CD4-positive, alpha-beta T cell treated with Interleukin-21 for 1 hour (primary cell): ENCODE data around the gene ADGRB3.
"Not testable (repeated sequence)": the region's sequence is repeated elsewhere in the genome, so short reads cannot be mapped to it uniquely, and the experiment has no call there.

Experiments used
- DNase-seq: peaks from one replicate; pipeline ENCODE4 v3.0.0-alpha.2; 2020

ADGRB3 gene

GRCh38 chr6:68650142-68650541 lies 15.1 kb downstream of the ADGRB3 start:
- no peak for DNase-seq

- no peak for DNase-seq
Observed at GRCh38 chr6:68651011-68651985, 16.2 kb downstream of the ADGRB3 start.

- DNase-seq: no peak
Observed at GRCh38 chr6:68652117-68652536, 17.0 kb downstream of the ADGRB3 start.

- no peak for DNase-seq
Observed at GRCh38 chr6:68653074-68653705, 18.1 kb downstream of the ADGRB3 start.

GRCh38 chr6:68653706-68654089 lies 18.6 kb downstream of the ADGRB3 start:
- no peak for DNase-seq

- no peak for DNase-seq
Observed at GRCh38 chr6:68654134-68654533, 19.1 kb downstream of the ADGRB3 start.

GRCh38 chr6:68655028-68655427 lies 19.9 kb downstream of the ADGRB3 start:
- no peak for DNase-seq

GRCh38 chr6:68657374-68658139 lies 22.5 kb downstream of the ADGRB3 start:
- no peak for DNase-seq

- no peak for DNase-seq
Observed at GRCh38 chr6:68658338-68658737, 23.3 kb downstream of the ADGRB3 start.

- DNase-seq: no peak
Observed at GRCh38 chr6:68673255-68673654, 38.2 kb downstream of the ADGRB3 start.

GRCh38 chr6:68675548-68675947 lies 40.5 kb downstream of the ADGRB3 start:
- DNase-seq: no peak

- not testable (repeated sequence) for DNase-seq
Observed at GRCh38 chr6:68676094-68676493, 41.0 kb downstream of the ADGRB3 start.

GRCh38 chr6:68677058-68677457 lies 42.0 kb downstream of the ADGRB3 start:
- no peak for DNase-seq

GRCh38 chr6:68679399-68679798 lies 44.3 kb downstream of the ADGRB3 start:
- no peak for DNase-seq

GRCh38 chr6:68680264-68680663 lies 45.2 kb downstream of the ADGRB3 start:
- no peak for DNase-seq

- DNase-seq: no peak
Observed at GRCh38 chr6:68689910-68690309, 54.8 kb downstream of the ADGRB3 start.

GRCh38 chr6:68691120-68691519 lies 56.0 kb downstream of the ADGRB3 start:
- DNase-seq: no peak

- DNase-seq: no peak
Observed at GRCh38 chr6:68693271-68693670, 58.2 kb downstream of the ADGRB3 start.

- DNase-seq: no peak
Observed at GRCh38 chr6:68695403-68695802, 60.3 kb downstream of the ADGRB3 start.

GRCh38 chr6:68695838-68696237 lies 60.8 kb downstream of the ADGRB3 start:
- no peak for DNase-seq

GRCh38 chr6:68697394-68697793 lies 62.3 kb downstream of the ADGRB3 start:
- no peak for DNase-seq

- DNase-seq: no peak
Observed at GRCh38 chr6:68701159-68701558, 66.1 kb downstream of the ADGRB3 start.

GRCh38 chr6:68704485-68704884 lies 69.4 kb downstream of the ADGRB3 start:
- DNase-seq: no peak
